ENCODE measurements around the gene ANKRD28. TPM values are rescaled to one million over a fixed set of nuclear protein-coding genes. Genes with fewer than 3 reads are reported as not detected.

The ANKRD28 gene
- total RNA-seq, 1 experiment from 2014 or later: 89.3 TPM

- Histone ChIP-seq H3K4me3 (ENCODE audit: low read depth in 2 of 2, low read length in 2 of 2) (no peak overlapping the region), H3K4me1 (ENCODE audit: control insufficient read depth, insufficient read depth, low read length) (no peaks in the 10 kb centered on the region), H3K27me3 (ENCODE audit: control insufficient read depth, insufficient read depth, low read length) (no peaks in the 10 kb centered on the region), H3K9me3 (ENCODE audit: control insufficient read depth, insufficient read depth, low read depth, low read length) (peaks cover 2% of the 10 kb centered on the region; the same call in 1 of the 2 replicates), H3K36me3 (ENCODE audit: control insufficient read depth, insufficient read depth, low read length) (no peaks in the 10 kb centered on the region), H3K27ac (ENCODE audit: low read length) (no peak overlapping the region)
- BruUV-seq (replicated peaks): no TSS peak
- ChIA-PET POLR2A (no interaction called here), CTCF (no interaction called here)
- intact Hi-C loops (cut with micrococcal nuclease; ENCODE audit: unreplicated experiment): no loop called here
- ATAC-seq (no peak), DNase-seq (ENCODE audit: low read depth, low spot score) (no peak)
- TF ChIP-seq SIN3A (IDR thresholded peaks at IDR 0.05; ENCODE audit: borderline replicate concordance, insufficient read depth, low read depth, low read length): no peak
- no peak for TF ChIP-seq TCF7L2 (IDR thresholded peaks at IDR 0.05; ENCODE audit: low read depth, low read length)
- TF ChIP-seq, protein P1, sequence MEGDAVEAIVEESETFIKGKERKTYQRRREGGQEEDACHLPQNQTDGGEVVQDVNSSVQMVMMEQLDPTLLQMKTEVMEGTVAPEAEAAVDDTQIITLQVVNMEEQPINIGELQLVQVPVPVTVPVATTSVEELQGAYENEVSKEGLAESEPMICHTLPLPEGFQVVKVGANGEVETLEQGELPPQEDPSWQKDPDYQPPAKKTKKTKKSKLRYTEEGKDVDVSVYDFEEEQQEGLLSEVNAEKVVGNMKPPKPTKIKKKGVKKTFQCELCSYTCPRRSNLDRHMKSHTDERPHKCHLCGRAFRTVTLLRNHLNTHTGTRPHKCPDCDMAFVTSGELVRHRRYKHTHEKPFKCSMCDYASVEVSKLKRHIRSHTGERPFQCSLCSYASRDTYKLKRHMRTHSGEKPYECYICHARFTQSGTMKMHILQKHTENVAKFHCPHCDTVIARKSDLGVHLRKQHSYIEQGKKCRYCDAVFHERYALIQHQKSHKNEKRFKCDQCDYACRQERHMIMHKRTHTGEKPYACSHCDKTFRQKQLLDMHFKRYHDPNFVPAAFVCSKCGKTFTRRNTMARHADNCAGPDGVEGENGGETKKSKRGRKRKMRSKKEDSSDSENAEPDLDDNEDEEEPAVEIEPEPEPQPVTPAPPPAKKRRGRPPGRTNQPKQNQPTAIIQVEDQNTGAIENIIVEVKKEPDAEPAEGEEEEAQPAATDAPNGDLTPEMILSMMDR (IDR thresholded peaks at IDR 0.05): no peak
- TF ChIP-seq REST (IDR thresholded peaks at IDR 0.05; ENCODE audit: insufficient read depth in 1 of 2, low read depth in 2 of 2, low read length in 1 of 2): no peak
- no peak for TF ChIP-seq POLR2AphosphoS5 (IDR thresholded peaks at IDR 0.05; ENCODE audit: low read depth, low read length)
- in situ Hi-C loops (cut with HindIII; ENCODE audit: low pct_unique_long_range_greater_than_20kb, low sequenced_read_pairs): no loop called here
Measured at GRCh38 chr3:15846606-15847005, 48.8 kb upstream of the ANKRD28 start.

- in situ Hi-C loops (cut with HindIII; ENCODE audit: low pct_unique_long_range_greater_than_20kb, low sequenced_read_pairs) (no loop called here), intact Hi-C loops (cut with micrococcal nuclease; ENCODE audit: unreplicated experiment) (no loop called here)
- H3K27ac ChIP-seq (ENCODE audit: low read length): no peak overlapping the region
- TF ChIP-seq TCF7L2 (IDR thresholded peaks at IDR 0.05; ENCODE audit: low read depth, low read length) (no peak), SIN3A (IDR thresholded peaks at IDR 0.05; ENCODE audit: borderline replicate concordance, insufficient read depth, low read depth, low read length) (no peak), REST (IDR thresholded peaks at IDR 0.05; ENCODE audit: insufficient read depth in 1 of 2, low read depth in 2 of 2, low read length in 1 of 2) (no peak), POLR2AphosphoS5 (IDR thresholded peaks at IDR 0.05; ENCODE audit: low read depth, low read length) (no peak)
- TF ChIP-seq, protein P1 (IDR thresholded peaks at IDR 0.05): no peak
- no TSS peak for BruUV-seq (replicated peaks)
- H3K9me3 ChIP-seq (ENCODE audit: control insufficient read depth, insufficient read depth, low read depth, low read length): no peaks in the 10 kb centered on the region; the same call in 1 of the 2 replicates
- no peaks in the 10 kb centered on the region for H3K4me1 ChIP-seq (ENCODE audit: control insufficient read depth, insufficient read depth, low read length)
- no peaks in the 10 kb centered on the region for H3K27me3 ChIP-seq (ENCODE audit: control insufficient read depth, insufficient read depth, low read length)
- ChIA-PET POLR2A (no interaction called here), CTCF (no interaction called here)
- ATAC-seq (no peak), DNase-seq (ENCODE audit: low read depth, low spot score) (no peak)
- no peaks in the 10 kb centered on the region for H3K36me3 ChIP-seq (ENCODE audit: control insufficient read depth, insufficient read depth, low read length)
- no peak overlapping the region for H3K4me3 ChIP-seq (ENCODE audit: low read depth in 2 of 2, low read length in 2 of 2)
Measured at GRCh38 chr3:15845475-15845874, 47.7 kb upstream of the ANKRD28 start.
